ENCODE results near the gene DNAH10.

Gene DNAH10

DNA sequence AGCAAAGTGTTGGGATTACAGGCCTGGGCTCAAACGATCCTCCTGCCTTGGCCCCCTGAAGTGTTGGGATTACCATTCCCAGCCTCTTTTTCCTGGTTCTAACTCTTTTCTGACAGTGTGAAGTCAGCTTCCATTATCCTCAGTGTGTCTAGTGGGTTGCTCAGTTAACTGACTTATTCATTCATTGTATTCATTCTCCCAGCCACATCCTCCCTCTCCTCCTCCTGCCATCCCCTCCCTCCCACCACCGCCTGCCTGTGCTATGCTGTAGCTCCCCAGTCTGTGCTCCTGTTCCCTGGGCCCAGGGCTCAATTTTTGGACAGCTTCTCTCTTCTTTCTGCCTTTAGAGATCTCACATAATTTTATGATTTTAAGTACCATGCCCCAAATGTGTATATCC, 30.5 kb upstream of the DNAH10 start:
- TF ChIP-seq, protein P1, sequence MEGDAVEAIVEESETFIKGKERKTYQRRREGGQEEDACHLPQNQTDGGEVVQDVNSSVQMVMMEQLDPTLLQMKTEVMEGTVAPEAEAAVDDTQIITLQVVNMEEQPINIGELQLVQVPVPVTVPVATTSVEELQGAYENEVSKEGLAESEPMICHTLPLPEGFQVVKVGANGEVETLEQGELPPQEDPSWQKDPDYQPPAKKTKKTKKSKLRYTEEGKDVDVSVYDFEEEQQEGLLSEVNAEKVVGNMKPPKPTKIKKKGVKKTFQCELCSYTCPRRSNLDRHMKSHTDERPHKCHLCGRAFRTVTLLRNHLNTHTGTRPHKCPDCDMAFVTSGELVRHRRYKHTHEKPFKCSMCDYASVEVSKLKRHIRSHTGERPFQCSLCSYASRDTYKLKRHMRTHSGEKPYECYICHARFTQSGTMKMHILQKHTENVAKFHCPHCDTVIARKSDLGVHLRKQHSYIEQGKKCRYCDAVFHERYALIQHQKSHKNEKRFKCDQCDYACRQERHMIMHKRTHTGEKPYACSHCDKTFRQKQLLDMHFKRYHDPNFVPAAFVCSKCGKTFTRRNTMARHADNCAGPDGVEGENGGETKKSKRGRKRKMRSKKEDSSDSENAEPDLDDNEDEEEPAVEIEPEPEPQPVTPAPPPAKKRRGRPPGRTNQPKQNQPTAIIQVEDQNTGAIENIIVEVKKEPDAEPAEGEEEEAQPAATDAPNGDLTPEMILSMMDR (IDR thresholded peaks at IDR 0.05; ENCODE audit: borderline replicate concordance, insufficient read depth, low read depth, low read length), result no peak
- no peak overlapping the region for H3K4me3 ChIP-seq (ENCODE audit: low read depth, low read length)

DNA sequence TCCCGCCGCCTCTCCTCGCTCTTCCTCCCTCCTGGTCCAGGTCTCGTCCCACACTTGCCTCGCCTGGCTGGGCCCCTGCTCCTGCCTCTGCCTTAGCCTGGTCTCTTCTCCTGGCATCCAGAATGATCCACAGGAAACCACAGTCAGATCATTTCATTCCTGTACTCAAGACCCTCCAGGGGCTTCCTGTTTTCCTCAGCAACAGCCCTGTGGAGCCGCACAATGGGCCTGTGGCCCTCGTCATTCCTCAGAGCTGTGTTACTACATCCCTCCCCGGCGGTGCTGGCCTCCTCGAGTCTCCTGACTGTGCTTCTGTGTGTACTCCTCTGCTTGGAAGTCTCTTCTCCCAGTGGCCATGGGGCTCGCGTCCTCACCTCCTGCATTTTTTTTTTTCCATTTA, 29.9 kb upstream of the DNAH10 start:
- H3K4me3 ChIP-seq (ENCODE audit: low read depth, low read length), result no peak overlapping the region
- TF ChIP-seq, protein P1 (IDR thresholded peaks at IDR 0.05; ENCODE audit: borderline replicate concordance, insufficient read depth, low read depth, low read length), result no peak

- TF ChIP-seq, protein P1 (IDR thresholded peaks at IDR 0.05; ENCODE audit: borderline replicate concordance, insufficient read depth, low read depth, low read length), result no peak
- no peak overlapping the region for H3K4me3 ChIP-seq (ENCODE audit: low read depth, low read length)
Observed at GRCh38 chr12:123733229-123733628, 28.9 kb upstream of the DNAH10 start.

- TF ChIP-seq, protein P1 (IDR thresholded peaks at IDR 0.05; ENCODE audit: borderline replicate concordance, insufficient read depth, low read depth, low read length), result no peak
- no peak overlapping the region for H3K4me3 ChIP-seq (ENCODE audit: low read depth, low read length)
Observed at GRCh38 chr12:123734268-123734667, 27.8 kb upstream of the DNAH10 start.

DNA sequence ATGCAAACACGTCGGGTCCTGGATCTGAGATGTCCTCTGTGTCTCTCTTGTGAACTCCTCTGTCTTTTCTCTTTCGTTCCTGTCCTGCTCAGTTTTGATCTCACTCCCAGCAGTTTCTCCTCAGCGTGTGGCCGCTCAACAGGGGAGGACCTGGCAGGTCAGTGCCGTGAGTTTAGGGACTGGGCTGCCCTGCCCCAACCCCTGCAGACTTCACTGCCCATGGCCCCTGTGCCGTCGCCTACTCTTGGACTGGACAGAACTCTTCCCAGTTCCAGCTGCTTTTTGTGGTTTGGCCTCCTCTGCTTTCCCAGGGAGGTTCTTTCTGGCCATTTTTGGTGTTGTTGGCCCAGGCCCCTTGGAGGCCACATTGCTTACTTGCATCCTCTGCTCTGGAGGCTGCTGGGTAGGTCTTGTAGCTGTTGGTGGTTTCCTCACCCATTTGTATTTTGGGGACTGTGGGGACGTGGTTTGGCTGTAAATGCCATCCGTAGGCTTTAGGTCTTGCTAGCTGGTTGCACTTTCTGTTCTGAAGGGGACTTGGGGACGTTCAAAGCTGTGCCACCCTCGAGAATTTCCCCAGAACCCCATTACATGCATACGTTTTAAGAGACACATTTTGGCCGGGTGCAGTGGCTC, 20.0 kb upstream of the DNAH10 start:
- H3K4me3 ChIP-seq (ENCODE audit: low read depth, low read length), result no peak overlapping the region
- TF ChIP-seq, protein P1 (IDR thresholded peaks at IDR 0.05; ENCODE audit: borderline replicate concordance, insufficient read depth, low read depth, low read length), result no peak

DNA sequence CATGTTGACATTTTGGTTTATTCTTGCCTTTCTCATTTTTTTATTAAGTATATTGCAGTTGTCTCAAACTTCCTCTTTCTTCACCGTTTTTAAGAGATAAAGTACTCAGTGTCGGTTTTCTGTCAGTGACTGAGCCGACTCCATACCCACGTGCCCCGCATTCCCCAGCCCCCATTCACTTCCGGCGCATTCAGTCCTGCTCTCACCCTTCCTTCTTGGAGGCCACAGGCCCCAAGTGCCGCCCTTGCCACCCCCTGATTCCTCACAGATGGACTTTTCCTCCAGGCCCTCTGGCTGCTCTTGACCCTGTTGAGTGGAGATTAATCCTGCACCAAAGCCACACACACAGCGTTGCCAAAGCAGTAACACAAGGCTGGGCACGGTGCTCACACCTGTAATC, 19.1 kb upstream of the DNAH10 start:
- no peak overlapping the region for H3K4me3 ChIP-seq (ENCODE audit: low read depth, low read length)
- TF ChIP-seq, protein P1 (IDR thresholded peaks at IDR 0.05; ENCODE audit: borderline replicate concordance, insufficient read depth, low read depth, low read length), result no peak

GRCh38 chr12:123744836-123745235, 17.3 kb upstream of the DNAH10 start:
- TF ChIP-seq, protein P1 (IDR thresholded peaks at IDR 0.05; ENCODE audit: borderline replicate concordance, insufficient read depth, low read depth, low read length), result 0 out of 2 replicates have a peak, but pooled peaks have one; percentile 25
- H3K4me3 ChIP-seq (ENCODE audit: low read depth, low read length), result no peak overlapping the region

All from GM12875 (cell line).